Activated T-cell treated with anti-CD3 and anti-CD28 coated beads for 24 hours (primary cell): Measurements from ENCODE around the gene HDAC4.

Source experiments
- DNase-seq: peaks from one replicate; pipeline ENCODE4 v3.0.0-alpha.2; 2020; ENCODE audit warnings: low read depth

HDAC4 gene

GRCh38 chr2:239216614-239217273 is 184.1 kb downstream of the HDAC4 start:
- peak; percentile 36 for DNase-seq

GRCh38 chr2:239215988-239216613 is 184.7 kb downstream of the HDAC4 start:
- no peak for DNase-seq

GRCh38 chr2:239215136-239215925 is 185.5 kb downstream of the HDAC4 start:
- DNase-seq: no peak

GRCh38 chr2:239214725-239215124 is 186.1 kb downstream of the HDAC4 start:
- DNase-seq: no peak

- no peak for DNase-seq
Measured at GRCh38 chr2:239213643-239214101, 187.1 kb downstream of the HDAC4 start.

GRCh38 chr2:239212929-239213642 is 187.7 kb downstream of the HDAC4 start:
- DNase-seq: no peak

- DNase-seq: no peak
Measured at GRCh38 chr2:239212121-239212928, 188.5 kb downstream of the HDAC4 start.

GRCh38 chr2:239211396-239212094 is 189.3 kb downstream of the HDAC4 start:
- no peak for DNase-seq

- DNase-seq: no peak
Measured at GRCh38 chr2:239209783-239210182, 191.0 kb downstream of the HDAC4 start.

DNA sequence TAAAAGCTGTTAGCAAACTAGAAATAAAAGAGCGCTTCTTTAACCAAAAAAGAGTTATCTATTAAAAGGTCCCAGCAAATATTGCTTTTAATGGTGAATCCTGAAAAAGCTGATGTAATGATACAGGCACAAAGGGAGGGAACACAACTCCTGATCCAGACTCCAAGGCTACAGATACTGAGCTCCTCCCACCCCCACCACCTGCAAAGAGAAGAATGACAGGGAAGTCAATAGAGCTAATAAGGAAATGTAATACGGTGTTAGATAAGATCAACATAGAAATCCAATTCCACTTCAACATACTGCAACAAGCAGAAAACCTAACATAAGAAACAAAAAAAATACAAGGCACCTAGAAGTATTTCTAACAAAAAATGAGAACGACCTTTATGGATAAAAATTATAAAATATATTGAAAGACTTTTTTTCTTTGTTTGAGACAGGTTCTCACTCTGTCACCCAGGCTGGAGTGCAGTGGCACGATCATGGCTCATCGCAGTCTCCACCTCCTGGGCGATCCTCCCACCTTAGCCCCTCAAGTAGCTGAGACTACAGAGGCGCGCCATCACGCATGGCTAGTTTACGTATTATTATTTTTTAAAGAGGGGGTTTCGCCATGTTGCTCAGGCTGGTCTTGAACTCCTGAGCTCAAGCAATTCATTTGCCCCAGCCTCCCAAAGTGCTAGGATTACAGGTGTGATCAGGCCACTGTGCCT is 192.2 kb downstream of the HDAC4 start:
- DNase-seq: no peak

DNA sequence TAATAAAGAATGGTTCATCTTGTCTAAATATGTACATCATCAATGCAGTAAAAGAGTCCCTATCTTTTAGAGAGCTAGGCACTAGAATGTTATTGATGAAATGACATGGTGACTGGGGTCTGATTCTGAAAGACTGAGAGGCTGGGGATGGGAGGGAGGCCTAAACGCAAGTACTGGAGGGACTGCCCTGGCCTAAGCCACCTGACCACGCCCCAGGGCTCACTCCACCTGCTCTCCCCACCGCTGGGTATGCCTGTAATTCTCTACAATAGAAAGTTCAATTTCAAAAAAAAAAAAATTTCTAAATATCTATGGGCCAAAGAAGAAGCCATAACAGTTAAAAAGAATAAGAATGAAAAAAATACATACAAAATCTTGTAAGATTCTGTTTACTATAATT is 194.0 kb downstream of the HDAC4 start:
- DNase-seq: no peak

DNA sequence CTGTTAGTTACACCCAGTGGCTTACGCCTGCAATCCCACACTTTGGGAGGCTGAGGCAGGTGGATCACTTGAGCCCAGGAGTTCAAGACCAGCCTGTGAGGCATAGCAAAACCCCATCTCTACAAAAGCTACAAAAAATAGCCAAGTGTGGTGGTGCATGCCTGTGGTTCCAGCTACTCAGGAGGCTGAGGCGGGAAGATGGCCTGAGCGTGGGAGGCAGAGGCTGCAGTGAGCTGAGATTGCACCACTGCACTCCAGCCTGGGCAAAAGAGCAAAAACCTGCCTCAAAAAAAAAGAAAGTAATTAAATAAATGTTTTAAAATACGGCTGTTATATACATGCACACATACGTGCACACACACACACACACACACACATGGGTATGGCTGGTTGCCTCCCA is 194.8 kb downstream of the HDAC4 start:
- no peak for DNase-seq

DNA sequence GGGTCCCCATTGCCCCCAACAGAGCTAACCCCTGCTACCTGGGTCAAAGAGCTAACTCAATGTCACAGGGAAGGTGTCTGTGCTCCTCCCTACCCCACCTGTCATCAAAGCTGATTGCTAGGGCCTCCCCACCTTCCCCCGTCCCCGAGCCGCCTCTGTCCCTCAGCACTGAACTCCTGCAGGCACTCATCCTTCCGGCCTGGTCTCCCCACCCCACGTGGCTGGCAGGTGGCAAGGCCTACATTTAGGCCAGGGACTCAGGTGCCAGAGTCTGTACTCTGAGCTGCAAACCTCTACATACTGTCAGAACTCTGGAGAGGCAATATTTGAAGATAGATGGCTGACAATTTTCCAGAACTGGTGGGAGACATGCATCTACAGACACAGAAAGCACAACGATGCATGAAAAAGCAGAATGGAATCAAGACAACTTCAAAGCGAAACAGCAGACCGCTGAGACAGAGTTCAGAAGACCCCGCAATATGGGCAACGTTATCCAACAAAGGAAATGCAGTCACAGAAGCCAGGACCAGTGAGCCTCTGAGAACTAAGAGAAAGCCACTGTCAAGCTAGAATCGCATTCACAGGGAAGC is 195.8 kb downstream of the HDAC4 start:
- no peak for DNase-seq

GRCh38 chr2:239204136-239204875 is 196.5 kb downstream of the HDAC4 start:
- DNase-seq: no peak

GRCh38 chr2:239203443-239204135 is 197.2 kb downstream of the HDAC4 start:
- DNase-seq: no peak

DNA sequence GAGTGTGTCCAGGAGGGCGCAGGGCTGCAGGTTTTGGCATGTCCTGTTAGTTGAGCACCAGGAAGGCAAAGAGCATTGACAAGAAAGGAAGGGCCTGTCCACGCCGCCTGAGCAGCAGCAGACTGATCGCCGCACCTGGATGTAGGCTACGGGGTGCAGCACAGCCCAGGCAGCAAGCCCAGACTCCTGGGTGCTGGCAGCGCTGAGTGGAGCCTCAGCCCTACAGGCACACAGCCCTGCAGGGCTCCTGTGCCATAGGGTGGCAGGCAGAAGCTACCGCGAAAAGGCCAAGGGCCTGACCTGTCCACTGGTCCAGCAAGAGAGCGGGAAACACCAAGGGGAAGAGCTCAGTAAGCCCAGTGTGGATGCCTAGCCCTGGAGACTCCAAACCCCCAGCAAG is 198.0 kb downstream of the HDAC4 start:
- DNase-seq: no peak

- no peak for DNase-seq
Measured at GRCh38 chr2:239202343-239202742, 198.5 kb downstream of the HDAC4 start.

GRCh38 chr2:239201884-239202283 is 198.9 kb downstream of the HDAC4 start:
- DNase-seq: no peak

DNA sequence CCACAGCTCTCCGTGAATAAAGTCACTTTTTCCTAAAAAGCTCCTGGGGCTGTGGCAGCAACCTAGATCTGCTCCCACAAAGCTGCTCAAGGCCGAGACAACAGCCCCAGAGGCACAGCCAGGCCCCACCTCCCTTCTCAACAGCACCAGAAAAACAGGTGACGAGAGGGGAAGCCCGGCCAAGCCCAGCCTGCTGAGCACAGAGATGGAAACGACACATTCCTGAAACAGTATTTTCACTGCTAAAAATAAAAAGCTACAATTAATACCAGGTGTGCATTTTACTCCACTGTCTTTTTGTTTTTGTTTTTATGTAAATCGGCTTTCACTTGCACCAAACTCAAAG is 199.3 kb downstream of the HDAC4 start:
- no peak for DNase-seq
